GM21515 (cell line): ENCODE results near the gene FUCA2.
"Not testable (repeated sequence)": the region's sequence is repeated elsewhere in the genome, so short reads cannot be mapped to it uniquely, and the experiment has no call there.

Experiments
- ATAC-seq: cut with Tn5 transposase; IDR thresholded peaks from one replicate; pipeline ENCODE4 v1.9.1; 2021; ENCODE audit not compliant: unreplicated experiment

FUCA2 gene

DNA sequence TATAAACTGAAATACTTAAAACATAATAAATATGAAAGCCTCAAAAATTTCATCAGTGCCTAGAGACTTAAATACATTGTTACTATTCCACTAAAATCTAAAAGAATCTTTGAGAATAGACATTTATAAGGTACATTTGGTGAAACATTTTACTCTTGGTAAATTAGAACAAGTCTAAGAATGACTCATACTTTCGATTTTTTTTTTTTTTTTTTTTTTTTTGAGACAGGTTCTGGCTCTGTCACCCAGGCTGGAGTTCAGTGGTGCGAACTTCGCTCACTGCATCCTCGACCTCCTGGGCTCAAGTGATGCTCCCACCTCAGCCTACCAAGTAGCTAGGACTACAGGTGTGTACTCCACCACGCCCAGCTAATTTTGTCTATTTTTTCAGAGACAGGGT lies 6.4 kb downstream of the FUCA2 start:
- ATAC-seq: no peak

- no peak for ATAC-seq
Measured at GRCh38 chr6:143504369-143504768, 7.2 kb downstream of the FUCA2 start.

DNA sequence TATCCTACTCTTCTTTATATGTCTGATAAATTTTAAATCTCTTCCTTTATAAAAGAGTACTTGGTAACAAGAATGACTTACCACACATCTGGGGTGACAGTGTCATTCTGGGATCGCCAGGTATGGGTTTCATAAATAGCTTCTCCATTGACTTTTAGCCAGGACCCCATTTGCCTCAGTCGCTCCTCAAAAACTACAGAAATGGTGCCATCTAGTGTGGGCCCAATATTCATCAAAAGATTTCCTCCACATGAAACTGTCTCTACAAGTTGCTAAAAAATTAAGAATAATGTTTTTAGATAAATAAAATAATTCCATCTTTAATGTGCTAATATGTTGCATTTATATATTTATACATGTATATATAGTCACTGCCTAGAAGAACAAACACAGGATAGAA lies 9.7 kb downstream of the FUCA2 start:
- no peak for ATAC-seq

GRCh38 chr6:143498428-143498827 lies 13.1 kb downstream of the FUCA2 start:
- ATAC-seq: no peak

DNA sequence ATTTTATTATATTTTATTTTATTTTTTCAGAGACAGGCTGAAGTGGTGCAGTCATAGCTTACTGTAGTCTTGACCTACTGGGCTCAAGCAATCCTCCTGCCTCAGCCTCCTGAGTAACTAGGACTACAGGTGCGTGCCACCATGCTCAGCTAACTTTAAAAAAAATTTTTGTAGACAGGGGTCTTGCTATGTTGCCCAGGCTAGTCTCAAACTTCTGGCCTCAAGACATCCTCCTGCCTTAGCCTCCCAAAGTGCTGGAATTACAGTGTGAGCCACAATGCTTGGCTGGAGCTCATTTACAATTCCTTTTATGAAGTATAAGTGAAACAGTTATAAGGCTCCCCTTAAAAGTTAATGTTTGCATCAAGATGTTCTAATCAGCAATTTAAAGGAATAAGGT lies 14.5 kb downstream of the FUCA2 start:
- ATAC-seq: no peak

DNA sequence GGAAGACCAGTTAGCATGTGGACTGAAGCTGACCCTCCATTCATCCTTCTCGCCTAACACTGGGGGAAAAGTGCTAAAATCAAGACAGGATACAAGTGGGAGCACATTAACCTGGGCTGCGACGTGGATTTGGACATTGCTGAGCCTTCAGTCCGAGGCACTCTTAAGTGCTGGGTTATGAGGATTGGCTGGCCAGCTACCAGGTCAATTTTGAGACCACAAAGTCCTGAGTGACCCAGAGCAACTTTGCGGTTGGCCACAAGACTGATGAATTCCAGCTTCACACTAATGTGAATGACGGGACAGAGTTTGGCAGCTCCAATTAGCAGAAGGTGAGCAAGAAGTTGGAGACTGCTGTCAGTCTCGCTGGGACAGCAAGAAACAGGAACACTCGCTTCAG lies 20.7 kb downstream of the FUCA2 start:
- no peak for ATAC-seq

DNA sequence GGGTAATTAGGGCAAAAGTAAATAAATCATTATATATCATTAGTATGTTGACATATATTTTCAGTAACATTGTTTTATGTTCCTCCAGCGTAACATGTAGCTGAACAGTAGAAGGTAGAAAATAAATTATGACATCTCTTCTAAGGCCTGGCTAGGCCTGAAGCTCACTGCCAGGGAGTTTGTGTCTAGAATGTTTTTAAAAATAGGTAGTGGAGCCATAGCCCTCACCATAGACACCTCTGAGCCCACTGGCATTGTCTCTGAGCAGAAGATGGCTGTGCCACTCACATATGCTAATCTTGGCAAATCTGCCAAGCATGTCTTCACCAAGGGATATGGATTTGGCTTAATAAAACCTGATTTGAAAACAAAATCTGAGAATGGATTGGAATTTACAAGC lies 21.3 kb downstream of the FUCA2 start:
- ATAC-seq: no peak

- no peak for ATAC-seq
Measured at GRCh38 chr6:143486752-143487151, 24.8 kb downstream of the FUCA2 start.

GRCh38 chr6:143485967-143486366 lies 25.6 kb downstream of the FUCA2 start:
- no peak for ATAC-seq

DNA sequence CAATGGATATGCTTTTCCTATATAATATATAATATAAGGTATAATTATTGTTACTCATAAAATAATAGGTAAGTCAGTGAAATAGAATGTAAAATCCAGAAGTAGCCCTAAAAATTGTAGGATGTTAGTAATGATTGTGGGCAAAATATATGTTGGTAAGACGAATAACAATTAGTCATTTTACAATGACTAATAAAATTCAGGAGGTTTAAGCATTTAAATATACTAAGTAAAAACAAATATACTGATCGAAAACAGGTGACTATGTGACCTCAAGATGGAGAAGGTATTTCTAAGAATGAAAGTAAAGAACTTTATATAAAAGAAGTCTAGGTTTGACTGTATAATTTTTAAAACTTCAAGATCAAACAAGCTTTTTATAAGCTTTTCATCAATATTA lies 28.9 kb downstream of the FUCA2 start:
- ATAC-seq: no peak

DNA sequence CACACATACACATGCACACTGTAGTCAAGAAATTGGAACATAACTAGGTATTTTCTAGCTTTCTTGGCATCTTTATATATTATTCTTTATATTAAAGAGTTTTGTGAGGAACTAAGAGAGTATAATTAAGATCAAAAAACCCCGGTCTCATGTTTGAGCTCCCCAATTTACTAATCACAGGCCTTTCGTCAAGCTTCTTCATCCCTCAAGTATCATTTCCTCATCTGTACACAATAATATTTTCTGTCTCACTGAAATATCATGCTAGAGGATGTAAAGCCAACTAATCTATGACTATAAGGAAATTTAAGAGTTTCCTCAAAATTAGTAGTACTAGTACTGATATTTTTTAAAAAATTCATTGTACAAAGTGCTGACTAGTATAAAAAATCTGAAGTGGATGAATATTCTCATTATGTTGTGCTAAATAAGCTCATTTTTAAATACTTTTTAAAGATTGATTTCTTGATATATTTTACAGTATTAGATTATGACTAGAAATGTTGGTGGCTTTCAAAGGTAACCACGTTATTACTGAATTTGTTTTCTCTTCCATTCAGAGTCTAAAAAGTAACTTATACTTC lies 32.9 kb downstream of the FUCA2 start:
- ATAC-seq: no peak

DNA sequence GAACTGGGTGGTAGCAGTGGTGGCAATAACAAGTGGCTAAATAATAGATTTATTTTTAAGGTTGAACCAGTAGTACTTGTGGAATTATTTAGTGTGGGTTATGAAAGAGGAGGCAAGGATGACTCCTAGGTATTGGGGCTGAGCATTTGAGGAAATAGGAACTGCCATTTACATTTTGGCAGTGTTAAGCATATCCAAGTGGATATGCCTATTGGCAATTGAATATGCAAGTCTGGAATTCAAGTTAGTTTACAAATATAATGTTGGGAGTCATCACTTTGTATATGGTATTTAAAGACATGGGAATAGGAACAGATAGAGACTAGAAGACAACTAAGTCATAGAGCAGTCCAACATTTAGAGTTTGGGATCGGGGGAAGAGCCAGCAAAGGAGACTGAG lies 35.0 kb downstream of the FUCA2 start:
- ATAC-seq: no peak

GRCh38 chr6:143471822-143472221 lies 39.7 kb downstream of the FUCA2 start:
- ATAC-seq: no peak

GRCh38 chr6:143468823-143469222 lies 42.7 kb downstream of the FUCA2 start:
- ATAC-seq: not testable (repeated sequence)

- no peak for ATAC-seq
Measured at GRCh38 chr6:143468026-143468425, 43.5 kb downstream of the FUCA2 start.

GRCh38 chr6:143465546-143465945 lies 46.0 kb downstream of the FUCA2 start:
- no peak for ATAC-seq

DNA sequence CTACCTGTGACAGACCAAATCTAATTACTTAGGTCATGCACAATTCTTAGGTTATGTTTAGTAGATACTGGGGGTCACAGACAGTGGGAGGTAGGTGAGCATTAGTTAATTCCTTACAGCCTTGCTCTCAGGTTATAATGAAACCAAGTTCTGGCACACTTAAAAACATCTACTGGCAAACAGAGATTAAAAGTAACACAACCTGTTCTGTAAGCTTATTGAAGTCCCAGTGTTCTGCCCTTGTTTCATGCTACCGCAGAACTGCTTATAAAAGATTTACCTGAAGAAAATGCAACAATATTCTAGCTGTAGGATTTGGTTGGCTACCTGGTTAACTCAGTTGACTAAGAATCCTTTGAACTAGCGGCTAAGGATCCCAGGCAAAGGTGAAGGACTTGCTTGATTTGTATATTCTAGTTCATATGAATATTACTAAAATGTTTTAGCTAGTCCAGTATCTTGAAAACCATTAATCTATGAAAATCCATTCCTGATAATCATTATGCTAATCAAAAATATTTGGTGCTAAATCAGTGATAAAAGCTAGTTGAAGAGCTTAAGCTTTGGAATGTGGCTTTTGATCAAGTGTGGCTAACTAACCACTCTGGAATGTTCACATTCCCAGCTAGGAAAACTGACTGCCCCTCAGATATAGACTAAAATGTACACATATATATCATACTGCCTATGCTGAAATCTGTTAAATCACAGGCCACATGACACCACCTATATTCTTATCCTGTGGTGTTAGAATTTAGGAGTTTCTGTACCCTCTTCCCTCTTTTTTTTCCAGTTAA lies 53.8 kb downstream of the FUCA2 start:
- no peak for ATAC-seq

DNA sequence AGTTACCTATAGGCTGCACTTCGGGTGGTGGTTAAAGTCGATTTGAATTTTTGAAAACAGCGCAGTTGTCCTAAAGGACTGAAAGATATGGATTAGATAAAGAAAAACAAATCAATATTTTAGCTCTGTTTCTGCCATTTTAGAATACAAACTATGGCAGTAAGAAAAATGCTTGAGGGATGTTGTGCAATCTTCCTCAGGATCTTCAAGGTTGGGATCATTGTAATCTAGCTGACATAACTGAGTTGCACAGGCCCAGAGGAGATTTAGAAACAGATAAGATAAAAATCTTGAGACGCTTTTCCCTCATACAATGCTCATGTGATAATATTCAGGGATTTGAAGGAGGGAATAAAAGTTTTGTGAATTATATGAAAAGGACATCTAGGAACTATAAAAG lies 60.0 kb downstream of the FUCA2 start:
- ATAC-seq: no peak

- ATAC-seq: peak; percentile 94
Measured at GRCh38 chr6:143450453-143451371, 60.8 kb downstream of the FUCA2 start, which contains the start of the genes ADAT2 and PEX3. Gene ADAT2 (minus strand): TSS chr6:143450695. CDS start chr6:143450658, 37 bp downstream. Gene PEX3 (plus strand): TSS chr6:143450805. CDS start chr6:143451043, 238 bp downstream.

DNA sequence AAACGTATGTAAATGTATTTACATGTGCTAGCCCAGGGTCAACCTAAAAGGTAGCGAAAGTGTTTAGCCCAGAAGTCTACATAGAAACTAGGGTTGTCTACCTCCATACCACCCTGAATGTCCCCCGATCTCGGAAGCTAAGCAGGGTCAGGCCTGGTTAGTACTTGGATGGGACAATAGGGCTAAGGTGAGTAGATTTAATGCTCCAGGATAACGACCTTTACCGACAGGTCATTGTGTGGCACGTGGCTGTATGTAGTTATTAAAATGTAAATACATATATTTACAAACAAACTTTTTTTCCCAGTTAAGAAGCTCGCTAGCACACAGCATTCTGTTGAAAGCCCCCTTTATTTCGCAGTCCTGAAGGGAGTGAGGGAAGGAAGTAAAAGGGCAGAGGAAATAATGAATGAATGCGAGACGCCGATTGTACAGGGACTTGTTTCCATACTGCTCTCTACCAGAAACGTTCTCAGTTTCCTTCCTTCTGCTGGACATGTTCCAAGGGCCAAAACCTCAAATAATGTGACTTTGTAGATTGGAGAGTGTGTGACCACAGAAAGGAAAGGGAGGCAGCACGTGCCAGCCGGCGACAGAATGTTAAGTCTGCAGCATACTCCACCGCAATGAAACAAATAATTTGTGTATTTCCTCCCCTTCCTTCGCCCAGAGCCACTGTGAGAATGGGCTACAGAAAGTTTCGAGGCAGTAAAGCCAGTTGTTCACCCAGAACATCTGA lies 61.6 kb downstream of the FUCA2 start:
- ATAC-seq: no peak
